ENCODE results near the gene SNX32.

SNX32 gene

GRCh38 chr11:65811764-65812475 is 21.8 kb upstream of the SNX32 start:
- Mint-ChIP-seq H3K36me3 (ENCODE audit: low read depth) (peaks cover 11% of the 10 kb centered on the region), H3K27me3 (ENCODE audit: low read depth, poor library complexity) (peaks cover 40% of the 10 kb centered on the region), H3K4me3 (no peak overlapping the region), H3K27ac (no peak overlapping the region), H3K9me3 (no peaks in the 10 kb centered on the region), H3K4me1 (peaks cover 20% of the 10 kb centered on the region)
- no peak for DNase-seq
- TF ChIP-seq CTCF (IDR thresholded peaks at IDR 0.05) = no peak

- no peak for DNase-seq
- Mint-ChIP-seq H3K9me3 (no peaks in the 10 kb centered on the region), H3K4me3 (no peak overlapping the region), H3K27ac (no peak overlapping the region), H3K27me3 (ENCODE audit: low read depth, poor library complexity) (peaks cover 43% of the 10 kb centered on the region), H3K4me1 (peaks cover 29% of the 10 kb centered on the region), H3K36me3 (ENCODE audit: low read depth) (peaks cover 11% of the 10 kb centered on the region)
- no peak for TF ChIP-seq CTCF (IDR thresholded peaks at IDR 0.05)
Observed at GRCh38 chr11:65814131-65814985, 19.4 kb upstream of the SNX32 start.

DNA sequence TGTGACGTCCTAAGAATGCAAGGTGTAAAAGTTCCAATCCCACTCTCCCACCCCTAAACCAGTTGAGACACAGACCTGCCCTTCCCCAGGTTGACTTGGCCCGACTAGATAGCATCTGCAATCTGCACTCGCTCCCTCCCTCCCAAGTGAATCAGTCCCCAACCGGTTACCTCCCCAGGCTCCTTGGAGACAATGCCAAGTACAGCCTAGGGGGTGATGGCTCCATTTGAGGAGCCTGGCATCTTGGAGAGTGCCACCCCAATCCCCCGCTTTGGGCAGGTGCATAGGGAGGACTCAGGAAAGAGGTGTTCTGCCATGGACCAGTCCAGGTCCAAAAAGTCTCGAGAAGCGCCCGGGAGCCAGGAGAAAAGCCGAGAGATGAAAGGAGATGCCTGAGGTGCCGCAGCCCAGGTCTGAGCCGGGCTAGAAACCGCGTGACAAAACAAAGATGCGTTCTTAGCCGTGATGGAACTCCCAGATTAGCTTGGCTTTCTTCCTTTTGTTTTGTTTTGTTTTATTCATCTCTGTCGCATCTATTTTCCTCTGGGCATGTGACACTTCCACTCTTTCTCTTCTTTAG is 18.7 kb upstream of the SNX32 start:
- Mint-ChIP-seq H3K4me1 (peaks cover 29% of the 10 kb centered on the region), H3K36me3 (ENCODE audit: low read depth) (peaks cover 11% of the 10 kb centered on the region), H3K9me3 (no peaks in the 10 kb centered on the region), H3K27ac (no peak overlapping the region), H3K4me3 (no peak overlapping the region), H3K27me3 (ENCODE audit: low read depth, poor library complexity) (peaks cover 38% of the 10 kb centered on the region)
- DNase-seq = no peak
- no peak for TF ChIP-seq CTCF (IDR thresholded peaks at IDR 0.05)

DNA sequence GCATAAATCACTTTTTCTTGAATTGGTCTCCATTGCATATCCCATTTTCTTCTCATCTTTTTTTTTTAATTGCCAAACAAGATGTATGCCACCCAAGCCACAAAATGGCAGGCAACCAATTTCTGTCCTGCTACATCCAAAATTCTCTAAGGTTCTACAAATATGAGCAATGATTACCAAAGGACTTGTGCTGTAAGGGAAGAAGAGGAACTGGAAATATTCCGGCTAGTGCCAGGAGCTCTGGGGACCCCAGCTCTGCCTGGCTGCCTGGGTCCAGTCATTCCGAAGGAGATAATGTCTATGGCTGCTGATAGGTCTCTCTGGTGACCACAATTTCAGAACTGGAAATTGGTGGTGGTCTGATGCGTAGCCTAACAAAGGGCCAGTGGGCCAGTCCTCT is 17.1 kb upstream of the SNX32 start:
- Mint-ChIP-seq H3K4me1 (peaks cover 39% of the 10 kb centered on the region), H3K9me3 (no peaks in the 10 kb centered on the region), H3K36me3 (ENCODE audit: low read depth) (peaks cover 11% of the 10 kb centered on the region), H3K27me3 (ENCODE audit: low read depth, poor library complexity) (peaks cover 30% of the 10 kb centered on the region), H3K4me3 (peak overlapping the region; percentile 87), H3K27ac (no peak overlapping the region)
- no peak for TF ChIP-seq CTCF (IDR thresholded peaks at IDR 0.05)
- DNase-seq = no peak

GRCh38 chr11:65817312-65817834 is 16.4 kb upstream of the SNX32 start:
- no peak for TF ChIP-seq CTCF (IDR thresholded peaks at IDR 0.05)
- no peak overlapping the region for H3K27ac Mint-ChIP-seq
- peak overlapping the region; percentile 87 for H3K4me3 Mint-ChIP-seq
- no peak for DNase-seq
- H3K9me3 Mint-ChIP-seq = no peaks in the 10 kb centered on the region
- peaks cover 33% of the 10 kb centered on the region for H3K4me1 Mint-ChIP-seq
- peaks cover 28% of the 10 kb centered on the region for H3K27me3 Mint-ChIP-seq (ENCODE audit: low read depth, poor library complexity)
- H3K36me3 Mint-ChIP-seq (ENCODE audit: low read depth) = peaks cover 11% of the 10 kb centered on the region

All from nephron progenitor cell (in vitro differentiated cells).